Sigmoid colon (tissue), 7 donors: Measurements from ENCODE around the gene LRCH4. TPM values are rescaled to one million over a fixed set of nuclear protein-coding genes. Genes with fewer than 3 reads are reported as not detected.
"Not testable (repeated sequence)": the region's sequence is repeated elsewhere in the genome, so short reads cannot be mapped to it uniquely, and the experiment has no call there.

ENCODE experiments used
- DNase-seq: peaks from one replicate; pipeline ENCODE4 v3.0.0-alpha.2; 2019
- H3K27ac ChIP-seq, 4 donors: fragments of 200-600 bp; sonication (generic); one replicate each; pipeline ENCODE4 v1.5.1; 2016 to 2019; ENCODE audit warnings: mild to moderate bottlenecking in 1 of 4
- H3K27me3 ChIP-seq, 3 donors: fragments of 200-600 bp; sonication (generic); one replicate each; pipeline ENCODE4 v1.5.1; 2019; ENCODE audit warnings: mild to moderate bottlenecking in 1 of 3
- H3K36me3 ChIP-seq, 4 donors: fragments of 200-600 bp; sonication (generic); one replicate each; pipeline ENCODE4 v1.5.1; 2016 to 2019
- H3K4me1 ChIP-seq, 4 donors: fragments of 200-600 bp; sonication (generic); one replicate each; pipeline ENCODE4 v1.5.1; 2017 to 2019
- H3K4me3 ChIP-seq, 4 donors: fragments of 200-600 bp; sonication (generic); one replicate each; pipeline ENCODE4 v1.5.1; 2017 to 2019; ENCODE audit warnings: mild to moderate bottlenecking in 2 of 4, moderate library complexity in 1 of 4
- H3K9me3 ChIP-seq, 4 donors: fragments of 200-600 bp in 3 of 4; sonication (generic) in 3 of 4; one replicate each; pipeline versions ENCODE4 v1.5.1 to v1.6.1; 2013 to 2019
- CTCF ChIP-seq, 4 experiments: fragments of 450-650 bp in 3 of 4; fragments of 200-600 bp in 1 of 4; IDR thresholded peaks; one replicate each; pipeline ENCODE4 v1.5.1; 2016 to 2019; ENCODE audit warnings: antibody characterized with exemption in 4 of 4, mild to moderate bottlenecking in 3 of 4, moderate library complexity in 2 of 4
- EP300 ChIP-seq, 4 donors: sonication (generic); formaldehyde crosslinking; IDR thresholded peaks; one replicate each; pipeline ENCODE4 v1.6.1; 2017; ENCODE audit warnings: antibody characterized with exemption in 4 of 4
- POLR2A ChIP-seq, 2 donors: fragments of 450-650 bp; IDR thresholded peaks; one replicate each; pipeline ENCODE4 v1.6.1; 2016; ENCODE audit warnings: antibody characterized with exemption in 2 of 2, mild to moderate bottlenecking in 2 of 2, moderate library complexity in 2 of 2
- POLR2AphosphoS5 ChIP-seq, 4 donors: sonication (generic); formaldehyde crosslinking; IDR thresholded peaks; one replicate each; pipeline ENCODE4 v1.6.1; 2017; ENCODE audit warnings: antibody characterized with exemption in 4 of 4
- WGBS, 2 donors: extraction: QIAGEN DNeasy Blood & Tissue Kit; methylation state at CpG; one replicate each; pipeline ENCODE4 v1.1.7; 2013; 5-methylcytosine and 5-hydroxymethylcytosine counted together
- intact Hi-C: fragments of 100-400 bp; cut with DNase I; formaldehyde crosslinking; loops from one replicate; pipeline ENCODE4 v1.15.1; 2023
- polyA plus RNA-seq, 3 donors: library from polyadenylated mRNA; stranded (reverse); fragments of 200-250 nt; gene quantifications; one replicate each; pipeline ENCODE4 v1.2.3, GENCODE V29; 2013
- total RNA-seq, 4 donors: library from RNA; depleted of rRNA; stranded (reverse); fragments of >200 nt; gene quantifications; one replicate each; pipeline ENCODE4 v1.1.0, GENCODE V29; 2016
- donor health status: healthy with polysubstance abuse.
- donor health status: Bipolar disorder and iron deficiency.
- donor health status: healthy.

LRCH4 gene
- total and polyA plus RNA-seq, 7 donors, result 28.2 to 92.3 (median 40.7) TPM

DNA sequence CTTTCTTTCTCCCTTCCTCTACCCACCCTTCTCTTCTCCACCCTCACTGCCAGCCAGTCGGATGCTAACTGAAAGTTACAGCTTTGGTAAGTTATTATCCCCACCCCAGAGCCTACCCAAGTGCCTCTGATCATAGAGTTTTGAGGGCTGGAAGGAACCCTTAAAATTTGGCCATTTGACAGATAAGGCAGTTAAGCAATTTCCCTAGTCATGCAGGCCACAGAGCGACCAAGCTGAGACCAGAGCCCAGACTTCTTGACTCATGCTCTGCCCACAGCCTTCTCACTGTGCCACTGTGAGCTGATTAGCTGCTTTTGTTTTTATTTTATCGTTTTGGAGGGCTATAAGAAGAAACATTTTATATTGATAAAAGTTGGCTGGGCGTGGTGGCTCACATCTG is 29.4 kb downstream of the LRCH4 start:
- no peak for DNase-seq

GRCh38 chr7:100555701-100556100 is 30.2 kb downstream of the LRCH4 start:
- H3K36me3 ChIP-seq, result peaks cover 15 to 64% (median 28%) of the 10 kb centered on the region in 4 donors
- no peak for DNase-seq
- H3K4me3 ChIP-seq, result no peak overlapping the region
- no peak overlapping the region for H3K27ac ChIP-seq
- TF ChIP-seq POLR2A (IDR thresholded peaks at IDR 0.05) (no peak), POLR2AphosphoS5 (IDR thresholded peaks at IDR 0.05) (no peak), EP300 (IDR thresholded peaks at IDR 0.05) (no peak), CTCF (IDR thresholded peaks at IDR 0.05) (no peak)
- WGBS, 2 donors, result 61 to 82% methylated on average over 5 of the region's 5 CpGs
- H3K9me3 ChIP-seq, result no peaks in the 10 kb centered on the region
- no peaks in the 10 kb centered on the region for H3K27me3 ChIP-seq
- intact Hi-C loops, result no loop called here
- H3K4me1 ChIP-seq, result peaks cover 0 to 5% (median 0%) of the 10 kb centered on the region in 4 donors

More for the DNA sequence above, 29.4 kb downstream of the LRCH4 start:
- no peak overlapping the region for H3K27ac ChIP-seq
- no peak overlapping the region for H3K4me3 ChIP-seq
- peaks cover 12 to 58% (median 25%) of the 10 kb centered on the region in 4 donors for H3K36me3 ChIP-seq
- no peaks in the 10 kb centered on the region for H3K9me3 ChIP-seq
- intact Hi-C loops, result no loop called here
- H3K27me3 ChIP-seq, result no peaks in the 10 kb centered on the region
- TF ChIP-seq EP300 (IDR thresholded peaks at IDR 0.05) (no peak), POLR2A (IDR thresholded peaks at IDR 0.05) (no peak)
- peaks cover 0 to 5% (median 0%) of the 10 kb centered on the region in 4 donors for H3K4me1 ChIP-seq
- 64 to 81% methylated on average over 4 of the region's 4 CpGs for WGBS, 2 donors

- intact Hi-C loops, result no loop called here
- peaks cover 0 to 11% (median 7%) of the 10 kb centered on the region in 4 donors for H3K4me1 ChIP-seq
- no peak for TF ChIP-seq CTCF (IDR thresholded peaks at IDR 0.05)
- TF ChIP-seq POLR2A (IDR thresholded peaks at IDR 0.05), result no peak
- TF ChIP-seq EP300 (IDR thresholded peaks at IDR 0.05), result no peak
- TF ChIP-seq POLR2AphosphoS5 (IDR thresholded peaks at IDR 0.05), result no peak
- no peak overlapping the region for H3K27ac ChIP-seq
- no peak overlapping the region for H3K4me3 ChIP-seq
- peaks cover 15 to 83% (median 33%) of the 10 kb centered on the region in 4 donors for H3K36me3 ChIP-seq
- no peaks in the 10 kb centered on the region for H3K9me3 ChIP-seq
- DNase-seq, result no peak
- H3K27me3 ChIP-seq, result no peaks in the 10 kb centered on the region
- 96 to 98% methylated on average over 3 of the region's 3 CpGs for WGBS, 2 donors
Observed at GRCh38 chr7:100553032-100553431, 32.9 kb downstream of the LRCH4 start.

DNA sequence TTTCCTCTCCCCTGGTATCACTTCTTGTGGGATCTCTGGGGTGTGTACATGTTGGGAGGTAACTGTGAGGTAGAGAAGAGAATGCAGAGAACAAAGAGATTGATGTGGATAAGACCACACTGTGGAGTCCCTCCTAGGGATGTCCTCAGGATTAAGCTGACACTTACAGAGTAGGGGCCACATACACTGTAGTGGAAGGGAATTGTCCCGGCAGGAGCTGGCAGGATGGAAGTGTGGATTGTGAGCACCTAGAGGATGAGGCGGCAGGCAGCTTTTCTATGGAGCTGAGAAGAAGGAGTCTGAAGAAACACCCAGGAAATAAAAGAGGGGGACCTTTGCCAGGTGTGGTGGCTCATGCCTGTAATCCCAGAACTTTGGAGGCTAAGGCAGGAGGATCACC is 33.4 kb downstream of the LRCH4 start:
- intact Hi-C loops, result no loop called here

DNA sequence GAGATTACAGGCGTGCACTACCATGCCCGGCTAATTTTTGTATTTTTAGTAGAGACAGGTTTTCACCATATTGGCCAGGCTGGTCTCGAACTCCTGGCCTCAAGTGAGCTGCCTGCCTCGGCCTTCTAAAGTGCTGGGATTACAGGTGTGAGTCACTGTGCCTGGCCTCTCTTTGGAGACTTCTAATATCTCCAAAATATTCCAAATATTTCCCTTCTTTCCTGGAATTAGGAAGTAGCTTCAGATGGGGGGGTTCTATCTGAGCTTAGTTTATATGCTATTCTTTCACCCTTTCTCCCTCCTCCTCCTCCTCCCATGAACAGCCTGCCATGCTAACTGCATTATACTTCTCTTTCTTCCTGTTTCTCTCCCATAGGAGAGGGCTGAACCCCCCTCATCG is 37.5 kb downstream of the LRCH4 start:
- H3K4me3 ChIP-seq, DNase-seq, H3K9me3 ChIP-seq, intact Hi-C loops, H3K27me3 ChIP-seq: not testable (repeated sequence)
- Histone ChIP-seq H3K27ac (peak overlapping the region; percentile 87 to 90 (median 88)), H3K4me1 (peaks cover 0 to 57% (median 52%) of the 10 kb centered on the region in 4 donors), H3K36me3 (peaks cover 4 to 44% (median 17%) of the 10 kb centered on the region in 4 donors)
- WGBS, 2 donors, result 80 to 84% methylated on average over 5 of the region's 5 CpGs

More for the DNA sequence above, 33.4 kb downstream of the LRCH4 start:
- TF ChIP-seq POLR2AphosphoS5 (IDR thresholded peaks at IDR 0.05) (no peak), POLR2A (IDR thresholded peaks at IDR 0.05) (no peak), EP300 (IDR thresholded peaks at IDR 0.05) (no peak), CTCF (IDR thresholded peaks at IDR 0.05) (no peak)
- peaks cover 0 to 16% (median 12%) of the 10 kb centered on the region in 4 donors for H3K4me1 ChIP-seq
- no peak overlapping the region for H3K27ac ChIP-seq
- H3K27me3 ChIP-seq, result no peaks in the 10 kb centered on the region
- WGBS, 2 donors, result 97% methylated on average over 2 of the region's 2 CpGs
- no peaks in the 10 kb centered on the region for H3K9me3 ChIP-seq
- H3K36me3 ChIP-seq, result peaks cover 15 to 83% (median 33%) of the 10 kb centered on the region in 4 donors
- no peak overlapping the region for H3K4me3 ChIP-seq
- DNase-seq, result no peak

- no peak for DNase-seq
- H3K27ac ChIP-seq, result peak overlapping the region; percentile 87 to 90 (median 88)
- H3K36me3 ChIP-seq, result peaks cover 4 to 38% (median 16%) of the 10 kb centered on the region in 4 donors
- peak in 1 of 4 experiments; percentile 13 for TF ChIP-seq CTCF (IDR thresholded peaks at IDR 0.05)
- no peak for TF ChIP-seq EP300 (IDR thresholded peaks at IDR 0.05)
- TF ChIP-seq POLR2A (IDR thresholded peaks at IDR 0.05), result no peak
- peak in 1 of 4 donors; percentile 16 for TF ChIP-seq POLR2AphosphoS5 (IDR thresholded peaks at IDR 0.05)
- H3K4me1 ChIP-seq, result peaks cover 0 to 60% (median 52%) of the 10 kb centered on the region in 4 donors
- H3K27me3 ChIP-seq, result no peaks in the 10 kb centered on the region
- no peaks in the 10 kb centered on the region for H3K9me3 ChIP-seq
- no peak overlapping the region for H3K4me3 ChIP-seq
- intact Hi-C loops, result no loop called here
- WGBS, 2 donors, result 15 to 25% methylated on average over 2 of the region's 2 CpGs
Observed at GRCh38 chr7:100547872-100548271, 38.1 kb downstream of the LRCH4 start.
